CD4-positive, alpha-beta T cell treated with Interleukin-10 for 1 hour (primary cell): ENCODE measurements around the gene CWC27.

Experiments used
- DNase-seq: peaks from one replicate; pipeline ENCODE4 v3.0.0-alpha.2; 2020

Gene CWC27, protein sequence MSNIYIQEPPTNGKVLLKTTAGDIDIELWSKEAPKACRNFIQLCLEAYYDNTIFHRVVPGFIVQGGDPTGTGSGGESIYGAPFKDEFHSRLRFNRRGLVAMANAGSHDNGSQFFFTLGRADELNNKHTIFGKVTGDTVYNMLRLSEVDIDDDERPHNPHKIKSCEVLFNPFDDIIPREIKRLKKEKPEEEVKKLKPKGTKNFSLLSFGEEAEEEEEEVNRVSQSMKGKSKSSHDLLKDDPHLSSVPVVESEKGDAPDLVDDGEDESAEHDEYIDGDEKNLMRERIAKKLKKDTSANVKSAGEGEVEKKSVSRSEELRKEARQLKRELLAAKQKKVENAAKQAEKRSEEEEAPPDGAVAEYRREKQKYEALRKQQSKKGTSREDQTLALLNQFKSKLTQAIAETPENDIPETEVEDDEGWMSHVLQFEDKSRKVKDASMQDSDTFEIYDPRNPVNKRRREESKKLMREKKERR

DNA sequence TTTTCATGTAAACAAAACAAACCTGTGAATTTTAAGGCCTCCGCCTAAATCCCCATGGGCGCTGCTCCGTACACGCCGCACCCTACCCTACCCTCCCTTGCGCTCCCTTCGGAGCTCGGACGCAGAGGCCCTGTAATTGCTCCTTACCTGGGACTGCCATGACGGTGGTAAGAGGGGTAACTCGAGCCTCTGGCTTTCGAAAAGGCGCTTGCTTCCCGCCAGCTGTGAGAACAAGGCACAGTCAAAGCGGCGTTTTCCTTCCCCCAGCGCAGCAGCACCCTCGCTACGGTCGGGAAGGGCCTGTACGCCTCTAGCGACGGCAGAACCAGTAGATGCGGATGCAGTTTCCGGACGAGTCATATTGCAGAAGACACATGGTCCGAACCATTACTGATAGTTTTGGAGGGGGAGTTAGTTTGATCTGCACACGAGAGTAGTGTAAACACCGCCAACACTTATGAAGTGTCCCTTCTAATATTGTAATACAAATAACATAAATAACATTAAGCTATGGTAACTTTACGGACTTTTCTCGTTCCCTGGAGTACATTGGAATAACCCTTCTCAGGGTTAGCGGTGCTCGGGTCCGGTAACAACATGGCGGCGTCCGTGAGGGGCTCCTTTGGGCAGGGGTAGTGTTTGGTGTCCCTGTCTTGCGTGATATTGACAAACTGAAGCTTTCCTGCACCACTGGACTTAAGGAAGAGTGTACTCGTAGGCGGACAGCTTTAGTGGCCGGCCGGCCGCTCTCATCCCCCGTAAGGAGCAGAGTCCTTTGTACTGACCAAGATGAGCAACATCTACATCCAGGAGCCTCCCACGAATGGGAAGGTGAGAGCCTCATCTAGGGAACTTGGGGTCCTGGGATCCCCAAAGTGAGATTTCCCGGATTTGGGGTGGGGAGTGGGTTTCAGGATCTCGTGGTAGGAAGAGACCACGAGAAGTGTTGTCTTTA lies at the start of gene CWC27, which contains the start of gene SREK1IP1:
CWC27 (plus strand) TSS at position 573 of the 955 bp plus-strand sequence; CDS start at position 790, 217 bp downstream.
SREK1IP1 (minus strand) TSS at position 334 of the 955 bp plus-strand sequence; CDS start at position 160, 174 bp downstream.
- DNase-seq = peak; percentile 88

DNA sequence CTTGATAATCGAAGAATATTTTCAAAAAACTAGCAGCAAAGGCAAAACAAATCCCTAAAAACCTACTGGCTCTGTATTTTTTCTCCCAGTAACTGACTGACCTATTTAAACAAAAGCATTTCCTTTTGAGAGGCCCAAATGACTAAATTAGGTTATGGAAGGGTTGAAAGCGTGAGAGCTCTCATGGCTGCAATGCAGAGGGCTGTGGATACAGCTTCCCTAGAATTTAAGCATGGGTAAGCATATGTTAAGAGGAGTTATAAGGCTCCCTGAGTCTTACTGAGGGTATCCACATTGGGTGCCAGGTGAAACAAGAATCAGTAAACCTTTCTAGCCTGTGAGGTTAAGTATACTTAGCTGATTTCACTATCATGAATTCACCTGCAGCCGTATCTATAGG lies 46.1 kb upstream of the CWC27 start:
- DNase-seq = no peak

DNA sequence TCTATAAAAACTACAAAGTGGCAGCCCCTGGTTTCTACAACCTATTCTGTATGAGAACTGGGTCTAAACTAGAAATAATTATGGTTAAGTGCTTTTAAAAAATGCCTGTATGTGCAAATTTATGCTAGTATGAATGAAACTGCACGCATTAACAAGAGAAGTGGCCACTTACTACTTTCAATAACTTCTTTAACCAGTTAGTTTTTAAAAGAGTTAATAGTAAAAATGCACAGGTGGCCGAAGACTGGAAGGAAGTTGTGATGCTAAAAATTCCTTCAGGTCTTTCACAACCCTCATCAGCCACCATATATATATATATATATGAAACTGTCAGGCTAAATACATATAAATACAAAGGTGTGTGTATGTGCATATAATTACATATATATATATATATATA lies 41.6 kb upstream of the CWC27 start:
- DNase-seq = no peak

DNA sequence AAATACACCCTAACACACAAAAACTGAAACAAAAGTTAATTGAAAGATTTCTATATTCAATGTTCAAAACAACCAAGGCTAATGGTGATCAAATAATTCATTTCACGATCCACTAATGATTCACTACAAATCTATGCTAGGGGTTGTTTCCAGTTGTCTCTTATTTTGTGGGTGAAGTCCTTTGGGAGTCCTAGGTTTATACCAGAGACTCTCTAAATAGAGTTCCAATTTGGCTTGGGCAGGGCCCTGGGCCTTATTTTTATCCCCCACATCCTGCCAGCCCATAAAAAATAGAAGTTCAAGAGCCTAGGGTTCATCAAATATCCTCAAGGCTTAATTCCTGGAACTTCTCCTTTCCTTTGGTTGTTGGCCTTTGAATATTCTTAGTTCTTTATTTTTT lies 26.3 kb upstream of the CWC27 start:
- DNase-seq = no peak

DNA sequence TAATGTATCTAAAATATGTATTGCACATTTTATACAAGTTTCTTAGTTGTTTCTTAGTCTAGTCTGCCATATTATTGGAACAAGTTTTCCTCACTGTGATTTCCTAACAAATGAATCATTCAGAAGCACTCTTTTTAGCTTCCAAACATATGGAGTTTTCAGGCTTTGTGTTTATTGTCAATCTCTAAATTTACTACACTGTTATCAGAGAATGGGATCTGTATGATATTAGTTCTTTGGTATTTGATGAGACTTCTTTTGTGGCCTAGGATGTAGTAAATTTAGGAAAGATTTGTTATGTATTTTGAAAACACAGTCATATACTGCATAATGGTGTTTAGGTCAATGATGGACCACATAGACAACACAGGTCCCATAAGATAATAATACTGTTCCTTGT lies 25.9 kb upstream of the CWC27 start:
- DNase-seq = no peak

DNA sequence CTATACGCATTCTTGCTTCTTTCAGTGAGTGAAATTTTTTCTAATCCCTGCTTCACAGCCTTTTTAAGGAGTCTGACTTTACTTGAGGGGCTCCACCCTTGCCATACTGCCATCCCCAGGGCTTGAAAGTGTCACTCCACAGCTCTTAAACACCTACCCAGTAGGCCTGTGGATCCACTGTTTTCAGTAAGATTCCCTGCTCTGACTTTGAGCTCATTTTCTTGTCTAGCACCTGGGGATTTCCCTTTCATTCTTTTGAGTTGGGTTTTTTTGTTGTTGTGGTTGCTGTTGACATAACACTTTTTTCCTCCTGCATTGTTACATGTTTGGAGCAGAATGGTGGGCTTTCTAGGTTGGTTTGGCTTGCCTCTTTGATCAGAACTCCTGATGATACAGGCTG lies 23.8 kb upstream of the CWC27 start:
- no peak for DNase-seq

DNA sequence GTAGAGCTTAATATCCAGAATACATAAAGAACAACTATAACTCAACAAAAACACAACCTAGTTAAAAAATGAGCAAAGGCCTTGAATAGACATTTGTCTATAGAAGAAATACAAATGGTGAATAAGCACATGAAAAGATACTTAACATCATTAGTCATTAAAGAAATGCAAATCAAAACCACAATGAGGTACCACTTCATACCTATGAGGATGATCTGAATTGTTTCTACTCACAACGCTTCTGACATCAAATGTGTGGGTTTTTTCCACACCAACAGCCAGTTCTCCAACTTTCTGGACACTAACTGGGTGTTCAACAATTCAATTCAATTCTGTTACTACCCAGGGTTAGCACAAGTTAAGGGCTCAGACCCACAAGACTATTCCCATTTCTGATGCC lies 22.3 kb upstream of the CWC27 start:
- no peak for DNase-seq

DNA sequence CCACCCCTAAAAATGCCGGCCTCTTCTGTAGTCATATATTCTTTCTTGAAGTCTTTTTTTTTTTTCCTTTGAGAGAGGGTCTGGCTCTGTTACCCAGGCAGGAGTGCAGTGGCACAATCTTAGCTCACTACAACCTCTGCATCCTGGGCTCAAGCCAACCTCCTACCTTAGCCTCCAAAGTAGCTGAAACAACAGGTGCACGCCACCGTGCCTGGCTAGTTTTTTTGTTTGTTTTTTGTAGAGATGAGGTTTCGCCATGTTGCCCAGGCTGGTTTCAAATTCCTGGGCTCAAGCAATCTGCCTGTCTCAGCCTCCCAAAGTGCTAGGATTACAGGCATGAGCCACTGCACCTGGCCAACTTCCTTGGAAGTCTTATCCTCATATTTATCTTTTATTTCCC lies 19.3 kb upstream of the CWC27 start:
- no peak for DNase-seq

DNA sequence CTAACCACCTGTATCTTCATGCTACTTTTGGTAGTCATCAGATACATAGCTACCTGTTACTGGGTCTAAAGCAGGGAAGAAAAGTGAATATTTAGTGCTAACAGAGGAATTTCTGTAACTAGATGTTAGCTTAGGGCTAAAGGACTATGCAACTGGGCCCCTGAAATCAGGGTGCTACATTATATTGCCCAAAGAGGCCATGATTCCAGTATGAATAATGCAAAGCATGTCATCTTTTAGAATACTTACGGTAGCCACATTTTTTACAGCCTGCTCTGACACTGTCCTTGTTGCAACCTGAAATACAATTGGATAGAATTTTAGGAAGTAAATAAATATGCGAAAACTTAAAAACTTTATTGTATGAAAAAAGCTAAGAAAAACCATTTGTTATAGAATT lies 14.7 kb upstream of the CWC27 start:
- DNase-seq = no peak

DNA sequence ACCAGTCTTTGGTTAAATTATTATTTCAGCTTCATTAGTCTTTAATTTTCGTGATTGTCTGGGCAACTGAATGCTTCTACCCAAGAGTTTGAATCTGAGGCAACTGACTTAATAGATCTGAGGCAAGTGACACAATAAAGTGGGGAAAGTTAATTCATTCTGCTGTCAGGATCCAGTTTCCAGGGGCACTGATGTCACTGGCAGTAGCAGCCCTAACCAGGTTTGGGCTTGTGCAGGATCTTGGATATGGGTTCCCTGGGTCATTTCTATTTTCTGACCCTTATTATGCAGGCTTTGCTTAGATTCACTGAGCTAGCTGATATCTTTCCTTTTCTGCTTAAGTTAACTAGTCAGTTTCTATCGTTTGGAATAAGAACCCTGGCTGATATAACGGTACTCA lies 9.8 kb upstream of the CWC27 start:
- no peak for DNase-seq

DNA sequence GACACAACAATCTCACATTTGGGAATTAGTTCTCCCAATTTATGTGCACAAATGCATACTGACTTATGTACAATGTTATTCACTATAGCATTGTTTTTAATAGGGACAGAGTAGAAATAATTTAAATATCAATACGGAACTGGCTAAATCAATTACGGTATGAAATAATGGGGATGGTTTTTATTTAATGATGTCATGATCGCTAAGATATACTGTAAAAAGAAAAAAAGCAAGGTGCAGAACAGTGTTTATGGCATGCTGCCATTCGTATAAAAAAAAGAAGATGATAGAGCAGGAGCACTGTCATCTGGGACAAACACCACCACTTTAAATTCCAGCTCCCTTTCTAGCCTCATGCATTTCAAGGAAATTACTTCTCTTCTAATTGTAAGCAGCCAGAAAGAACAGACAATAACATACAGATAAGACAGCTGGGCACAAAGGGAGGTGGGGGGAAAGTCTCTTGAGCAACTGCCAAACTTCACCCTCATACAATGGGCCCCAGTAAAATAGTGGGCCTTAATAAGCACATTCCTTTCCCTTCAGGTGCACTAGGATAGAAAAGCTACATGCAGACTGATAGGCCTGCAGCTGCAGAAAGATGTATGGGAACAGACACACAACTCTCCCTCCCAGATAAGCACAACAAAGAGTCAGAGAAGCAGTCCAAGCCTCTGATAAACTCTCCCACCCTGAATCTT lies 8.6 kb upstream of the CWC27 start:
- DNase-seq = no peak

DNA sequence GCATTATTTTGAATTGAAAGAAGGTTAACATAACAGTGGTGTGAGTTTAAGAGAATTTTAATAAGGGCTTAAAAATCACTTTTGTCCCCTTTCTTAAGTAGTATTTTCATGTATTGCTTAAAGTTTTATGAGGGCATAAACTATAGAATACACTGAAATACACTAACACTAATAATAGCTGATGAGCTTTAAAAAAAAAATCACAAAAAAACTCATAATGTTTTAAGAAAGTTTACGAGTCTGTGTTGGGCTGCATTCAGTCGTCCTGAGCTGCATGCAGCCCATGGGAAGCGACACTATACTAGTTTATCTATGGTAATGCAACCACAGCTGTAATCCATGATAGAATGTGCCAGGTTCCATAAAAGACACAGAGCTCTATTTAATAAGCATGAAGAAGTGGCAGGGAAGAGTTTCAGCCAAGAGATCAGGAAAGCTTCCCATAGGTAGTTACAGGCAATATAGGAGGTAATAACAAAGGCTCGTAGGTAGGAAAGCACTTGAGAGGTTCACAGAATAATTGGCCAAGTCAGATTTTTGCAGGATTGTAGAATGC lies 4.7 kb upstream of the CWC27 start:
- no peak for DNase-seq

DNA sequence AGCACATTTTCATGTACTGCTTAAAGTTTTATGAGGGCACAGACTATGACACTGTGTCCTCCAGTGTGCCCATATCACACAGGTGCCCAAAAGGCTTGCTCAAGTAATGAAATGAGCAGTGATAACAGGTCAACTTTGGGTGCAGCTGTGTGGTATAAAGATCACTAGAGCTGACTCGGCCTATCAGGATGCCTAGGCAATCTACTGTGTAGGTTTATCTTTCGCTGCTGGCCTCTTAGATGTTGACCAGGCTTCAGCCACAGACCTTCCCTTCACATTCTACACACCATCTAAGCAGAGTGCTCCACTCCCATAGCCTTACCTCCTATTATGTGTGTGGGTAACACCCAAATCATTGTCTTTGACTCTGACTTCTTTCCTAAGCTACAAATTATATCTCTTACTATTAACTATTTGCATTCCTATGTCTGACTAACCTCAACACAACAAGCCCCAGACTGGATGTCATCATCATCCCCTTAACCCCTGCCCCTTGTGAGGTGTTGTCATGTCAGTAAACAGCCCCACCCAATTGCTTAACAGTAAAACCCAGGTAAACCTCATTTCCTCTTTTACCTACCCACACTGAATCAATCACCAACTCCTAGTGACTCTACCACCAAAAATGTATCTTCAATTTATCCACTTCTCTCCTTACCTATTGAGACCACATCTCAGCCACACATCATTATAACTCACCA lies 2.8 kb upstream of the CWC27 start:
- DNase-seq = peak; percentile 9

DNA sequence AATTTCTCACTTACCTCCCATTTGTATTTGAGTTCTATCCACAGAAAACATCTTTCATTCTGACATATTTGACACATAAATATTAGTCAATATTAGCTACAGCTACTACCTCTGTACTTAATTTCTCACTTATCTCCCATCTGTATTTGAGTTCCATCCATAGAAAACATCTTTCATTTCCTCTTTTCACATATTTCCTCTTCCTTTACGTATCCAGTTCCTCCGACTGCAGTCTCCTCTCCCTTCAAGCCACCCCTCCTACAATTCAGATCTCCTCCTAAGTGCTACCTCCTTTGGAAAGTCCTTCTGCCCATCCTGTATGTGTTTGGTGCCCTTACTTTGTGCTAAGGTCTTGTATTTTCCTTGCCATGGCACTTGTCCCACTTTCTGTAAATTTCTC lies 1.8 kb upstream of the CWC27 start:
- no peak for DNase-seq

DNA sequence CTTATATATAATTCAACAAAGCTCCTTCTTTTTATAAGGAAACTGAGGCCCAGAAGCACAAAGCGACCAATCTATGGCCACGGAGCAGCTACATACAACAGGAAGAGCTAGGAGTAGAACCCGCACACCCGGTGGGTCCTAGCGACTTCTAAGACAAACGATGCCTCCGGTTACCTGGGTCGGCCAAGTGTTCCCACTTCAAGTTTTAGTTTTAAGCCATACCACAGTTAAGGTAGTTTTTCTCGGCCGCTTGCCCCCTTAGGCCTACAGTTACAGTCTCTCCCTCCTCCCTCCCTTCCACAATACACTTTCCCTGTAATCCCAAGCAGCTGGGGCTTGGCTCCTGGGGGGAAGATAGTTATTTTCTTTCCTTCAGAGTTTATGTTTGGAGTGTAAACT lies 772 bp upstream of the CWC27 start:
- no peak for DNase-seq

DNA sequence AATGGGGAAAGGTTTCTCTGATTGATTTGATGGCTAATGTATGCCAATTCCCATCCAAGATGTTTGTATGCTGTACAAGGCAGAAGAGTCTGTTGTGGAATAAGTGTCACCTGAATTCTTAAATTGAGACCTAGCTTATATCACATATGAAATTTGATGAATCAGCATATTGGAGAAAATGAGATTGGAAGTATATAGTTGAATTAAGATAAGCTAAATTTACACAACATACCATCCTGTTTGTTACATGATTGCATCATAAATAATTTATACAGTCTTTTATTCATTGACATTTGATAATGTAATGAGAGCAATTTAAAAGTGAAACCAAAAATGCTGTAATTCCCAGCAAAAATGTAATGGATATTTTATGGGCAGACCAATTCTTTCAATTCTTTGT lies 1.1 kb downstream of the CWC27 start:
- DNase-seq = no peak

DNA sequence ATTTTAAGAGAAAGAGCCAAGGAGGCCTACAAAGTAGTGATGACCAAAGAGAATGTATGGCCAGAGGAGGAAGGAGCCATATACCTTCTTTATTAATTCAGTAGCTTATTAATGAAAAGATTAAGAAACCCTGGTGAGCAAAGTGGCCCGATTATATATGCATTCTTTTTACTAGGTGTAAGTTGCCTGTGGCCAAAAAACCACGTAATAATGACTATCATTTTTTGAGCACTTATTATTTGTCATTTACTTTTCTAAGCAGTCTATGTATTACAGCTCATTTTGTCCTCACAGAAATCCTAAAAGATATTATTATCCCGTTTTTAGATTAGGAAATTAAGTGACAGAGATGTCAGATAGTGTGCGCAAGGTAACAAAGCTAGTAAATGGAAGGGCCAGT lies 3.0 kb downstream of the CWC27 start:
- DNase-seq = no peak

DNA sequence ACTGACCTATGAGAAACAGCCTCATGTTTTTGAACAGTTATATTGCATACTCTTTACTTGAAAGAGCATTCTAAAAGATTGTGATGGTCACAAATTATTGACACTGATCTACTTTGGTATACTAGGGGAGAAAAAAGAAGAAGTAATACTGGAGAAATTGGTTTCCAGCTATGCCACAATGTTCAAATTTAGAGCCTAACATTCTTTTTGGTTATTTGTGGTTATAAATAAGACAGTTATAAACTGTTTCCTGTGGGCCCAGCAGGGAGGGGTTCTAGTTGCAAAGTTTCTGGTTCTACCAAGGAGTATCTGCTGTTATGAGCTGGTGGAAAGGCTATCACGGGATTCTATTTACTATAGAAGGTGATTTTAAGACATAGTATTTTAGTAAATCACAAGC lies 4.8 kb downstream of the CWC27 start:
- DNase-seq = no peak

DNA sequence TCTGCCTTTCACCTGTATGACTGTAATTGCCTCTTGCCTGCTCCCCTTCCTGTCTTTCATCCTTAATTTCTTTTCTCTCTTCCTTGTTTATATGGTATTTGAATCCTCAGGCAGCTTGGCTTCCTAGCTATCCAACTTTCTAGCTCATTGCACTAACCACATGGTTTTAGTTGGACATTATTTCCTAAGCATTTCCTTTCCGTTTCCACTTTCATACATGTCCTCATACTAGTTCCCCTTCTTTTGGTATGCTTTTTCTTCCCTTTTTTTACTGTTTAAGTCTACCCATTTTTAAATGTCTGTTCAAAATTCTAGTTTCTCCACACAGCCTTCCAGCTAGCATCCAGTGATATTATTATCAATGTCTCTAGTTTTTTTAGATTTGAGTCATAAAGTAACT lies 6.6 kb downstream of the CWC27 start:
- DNase-seq = no peak

DNA sequence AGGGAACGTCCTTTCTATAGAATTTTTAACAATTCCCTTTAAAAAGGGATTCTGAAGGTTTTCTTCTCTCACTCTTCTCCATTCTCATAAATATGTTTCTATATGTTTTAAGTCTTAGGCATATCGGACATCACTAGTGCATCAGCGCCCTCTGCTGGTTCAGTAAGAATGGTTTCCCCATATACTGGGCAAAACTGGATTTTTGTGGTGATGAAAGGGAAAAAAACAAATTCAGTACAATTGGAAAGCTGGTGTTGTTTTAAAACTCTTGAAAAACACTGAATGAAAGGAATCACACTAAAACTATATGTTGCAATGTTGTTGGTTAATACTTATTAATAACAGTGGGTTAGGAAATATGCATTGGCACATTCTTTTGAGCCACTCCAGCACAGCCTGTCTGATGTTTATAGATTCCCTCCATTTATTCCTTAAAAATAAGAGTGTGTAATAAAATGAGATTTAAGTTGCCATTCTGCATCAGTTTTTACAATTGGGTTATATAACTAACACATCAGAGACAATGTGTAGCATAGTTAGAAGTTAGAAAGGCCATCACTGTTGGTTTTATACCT lies 15.8 kb downstream of the CWC27 start:
- DNase-seq = peak; percentile 78

DNA sequence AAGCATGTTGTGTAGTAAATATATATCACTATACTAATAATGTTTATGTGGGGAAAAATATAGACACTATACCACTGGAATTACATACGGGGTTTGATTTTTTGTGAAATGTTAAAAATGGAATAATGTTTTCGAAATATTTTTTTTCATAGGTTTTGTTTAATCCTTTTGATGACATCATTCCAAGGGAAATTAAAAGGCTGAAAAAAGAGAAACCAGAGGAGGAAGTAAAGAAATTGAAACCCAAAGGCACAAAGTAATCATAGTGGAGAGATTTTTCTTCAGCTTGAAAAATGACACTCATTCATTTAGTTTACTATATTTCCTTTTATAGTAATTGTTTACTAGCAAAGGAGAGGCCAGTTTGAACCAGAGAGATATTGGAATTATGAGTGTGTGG lies 17.6 kb downstream of the CWC27 start:
- no peak for DNase-seq

DNA sequence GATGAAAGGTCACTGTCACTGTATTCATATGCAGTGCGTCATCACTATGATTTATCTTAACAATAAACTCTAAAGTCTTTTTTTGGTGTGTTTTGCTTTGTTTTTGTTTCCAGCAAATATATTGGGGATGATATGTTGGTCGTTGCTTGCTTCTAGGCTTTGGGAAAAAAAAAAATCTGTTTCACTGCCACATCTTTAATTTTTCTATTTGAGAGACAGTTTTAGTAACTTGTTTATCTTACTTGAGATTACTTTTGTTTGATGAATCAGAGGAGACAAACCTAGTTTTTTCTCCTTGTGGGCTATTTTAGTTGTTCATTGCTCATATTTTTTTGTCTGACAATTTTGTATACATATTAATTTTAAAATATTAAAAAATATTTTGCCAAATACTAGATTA lies 19.4 kb downstream of the CWC27 start:
- DNase-seq = no peak
